Endothelial cell of umbilical vein (primary cell): ENCODE results near the gene DNAH9. TPM values are rescaled to one million over a fixed set of nuclear protein-coding genes. Genes with fewer than 3 reads are reported as not detected.

Experiments
- BruUV-seq: library from RNA; stranded (reverse); fragments of 400-500 nt; replicated peaks from 2 replicates; lab custom pipeline; 2021; lab: Mats Ljungman, UMichigan
- CTCF ChIA-PET: fragments of 300-600, 350-600 bp; sonication (Branson Sonifier 250); formaldehyde crosslinking; loops from one replicate; lab custom pipeline; 2021; ENCODE audit warnings: antibody characterized with exemption, inconsistent platforms; lab: Charles Lee
- POLR2A ChIA-PET: fragments of 300-600, 350-600 bp; sonication (Branson Sonifier 250); formaldehyde crosslinking; loops from one replicate; lab custom pipeline; 2021; ENCODE audit warnings: antibody characterized with exemption, inconsistent platforms; lab: Charles Lee
- DNase-seq: peaks from one replicate; pipeline ENCODE4 v3.0.0-alpha.2; 2011; ENCODE audit warnings: low read depth, low spot score
- FAIRE-seq: peaks from 2 replicates; lab custom pipeline; 2011; peaks lifted over from hg19 to GRCh38; lab: Jason Lieb, UNC
- H2AFZ ChIP-seq: 2 replicates; pipeline ENCODE4 v1.6.0; 2012; ENCODE audit warnings: low read depth, low read length, control low read depth, inconsistent platforms
- H3K27ac ChIP-seq: 2 replicates; pipeline ENCODE4 v1.5.1; 2011; ENCODE audit warnings: low read depth, mild to moderate bottlenecking, control low read depth, low read length, moderate library complexity; ENCODE audit not compliant: insufficient read depth
- H3K27me3 ChIP-seq, 2 experiments: 2 replicates each; pipeline versions ENCODE4 v1.6.0 to v1.6.1; 2011; ENCODE audit warnings: low read length in 2 of 2, mixed read lengths in 1 of 2; ENCODE audit not compliant: control insufficient read depth in 2 of 2, insufficient read depth in 2 of 2
- H3K36me3 ChIP-seq, 2 experiments: 2 replicates in 1 of 2; 3 replicates in 1 of 2; pipeline ENCODE4 v1.5.1; 2011; ENCODE audit warnings: low read length in 2 of 2, mild to moderate bottlenecking in 1 of 2, moderate library complexity in 1 of 2; ENCODE audit not compliant: control insufficient read depth in 2 of 2, insufficient read depth in 2 of 2; ENCODE audit errors: extremely low read depth in 1 of 2
- H3K4me1 ChIP-seq: 3 replicates; pipeline ENCODE4 v1.5.1; 2011; ENCODE audit warnings: mild to moderate bottlenecking, low read length; ENCODE audit not compliant: control insufficient read depth, insufficient read depth; ENCODE audit errors: extremely low read depth
- H3K4me2 ChIP-seq: 2 replicates; pipeline ENCODE4 v1.6.1; 2011; ENCODE audit warnings: low read length, control low read depth, mixed read lengths; ENCODE audit not compliant: insufficient read depth
- H3K4me3 ChIP-seq, 3 experiments: fragments of 200-600 bp in 1 of 3; sonication (generic), shearing (Covaris generic) in 1 of 3; replicated peaks in 1 of 3; 2 replicates each; pipeline ENCODE4 v1.5.1; 2011 to 2016; ENCODE audit warnings: control low read depth in 3 of 3, low read length in 3 of 3, mild to moderate bottlenecking in 2 of 3, inconsistent platforms in 1 of 3, low read depth in 1 of 3, moderate library complexity in 1 of 3; ENCODE audit not compliant: insufficient read depth in 1 of 3
- H3K79me2 ChIP-seq: 2 replicates; pipeline ENCODE4 v1.6.0; 2012; ENCODE audit warnings: low read length, inconsistent platforms; ENCODE audit not compliant: control insufficient read depth, insufficient read depth
- H3K9ac ChIP-seq: replicated peaks from 2 replicates; pipeline ENCODE3; 2011; ENCODE audit warnings: low read length, control low read depth; ENCODE audit not compliant: insufficient read depth; ENCODE audit errors: extremely low read depth
- H3K9me1 ChIP-seq: replicated peaks from 3 replicates; pipeline ENCODE4 v1.6.0; 2011; ENCODE audit warnings: mild to moderate bottlenecking, low read length; ENCODE audit not compliant: control insufficient read depth, insufficient read depth; ENCODE audit errors: extremely low read depth
- H3K9me3 ChIP-seq: replicated peaks from 2 replicates; pipeline ENCODE4 v1.5.1; 2012; ENCODE audit warnings: low read length, inconsistent platforms; ENCODE audit not compliant: control insufficient read depth, insufficient read depth
- H4K20me1 ChIP-seq: replicated peaks from 2 replicates; pipeline ENCODE3; 2011; ENCODE audit warnings: mild to moderate bottlenecking, low read length; ENCODE audit not compliant: control insufficient read depth, insufficient read depth; ENCODE audit errors: extremely low read depth
- CTCF ChIP-seq, 2 donors: IDR thresholded peaks; 1 replicate in 1 of 2; 2 replicates in 1 of 2; pipeline ENCODE4 v1.5.1; 2011; ENCODE audit warnings: low read length in 2 of 2, mild to moderate bottlenecking in 2 of 2, moderate library complexity in 2 of 2, control low read depth in 1 of 2, inconsistent platforms in 1 of 2, low read depth in 1 of 2; ENCODE audit not compliant: insufficient read depth in 1 of 2; ENCODE audit errors: extremely low read depth in 1 of 2
- EZH2 ChIP-seq: IDR thresholded peaks from 2 replicates; pipeline ENCODE4 v1.6.1; 2012; ENCODE audit warnings: borderline replicate concordance, low read depth, mild to moderate bottlenecking, moderate library complexity, low read length, inconsistent platforms; ENCODE audit not compliant: severe bottlenecking
- FOS ChIP-seq: IDR thresholded peaks from 2 replicates; pipeline ENCODE4 v1.6.1; 2011; ENCODE audit warnings: mild to moderate bottlenecking, low read length, moderate library complexity, borderline replicate concordance; ENCODE audit not compliant: insufficient read depth
- GATA2 ChIP-seq: IDR thresholded peaks from 2 replicates; pipeline ENCODE4 v1.7.0; 2011; ENCODE audit warnings: low read depth, mild to moderate bottlenecking, moderate library complexity, mixed read lengths, low read length; ENCODE audit not compliant: insufficient read length, insufficient read depth
- JUN ChIP-seq: IDR thresholded peaks from 2 replicates; pipeline ENCODE4 v1.6.1; 2011; ENCODE audit warnings: borderline replicate concordance, low read depth; ENCODE audit not compliant: insufficient read length, insufficient read depth
- MAX ChIP-seq: IDR thresholded peaks from 2 replicates; pipeline ENCODE4 v1.6.1; 2011; ENCODE audit not compliant: insufficient read depth, insufficient read length
- MYC ChIP-seq: IDR thresholded peaks from one replicate; pipeline ENCODE4 v1.6.1; 2011; ENCODE audit warnings: mild to moderate bottlenecking, low read depth, low read length
- POLR2A ChIP-seq: IDR thresholded peaks from 2 replicates; pipeline ENCODE4 v1.6.1; 2012; ENCODE audit warnings: low read depth, mild to moderate bottlenecking, control low read depth, low read length
- POLR2AphosphoS5 ChIP-seq: IDR thresholded peaks from 2 replicates; pipeline ENCODE4 v1.6.1; 2012; ENCODE audit warnings: low read depth, mild to moderate bottlenecking, control low read depth, low read length, moderate library complexity; ENCODE audit not compliant: insufficient read depth
- dilution Hi-C: fragments of 300-500 bp; cut with MboI; formaldehyde crosslinking; loops from one replicate; pipeline ENCODE4 v1.15.0; 2019; ENCODE audit warnings: low sequenced_read_pairs; ENCODE audit not compliant: extremely low pct_ligation_motif_present
- intact Hi-C: fragments of 100-400 bp; cut with micrococcal nuclease; formaldehyde crosslinking; loops from one replicate; pipeline ENCODE4 v1.10.0; 2022
- polyA plus RNA-seq, 4 experiments: library from polyadenylated mRNA; depleted of rRNA in 3 of 4; stranded (reverse) in 3 of 4; unstranded in 1 of 4; fragments of >200 nt; gene quantifications; 2 replicates each; pipeline versions ENCODE4 v1.2.1 to v1.2.3, GENCODE V29; 2011 to 2012; ENCODE audit warnings: missing spikeins in 1 of 4
- total RNA-seq: library from RNA; stranded (reverse); gene quantifications from 2 replicates; pipeline ENCODE4 v1.2.3, GENCODE V29; 2021

DNAH9 gene
- total and polyA plus RNA-seq, 2 donors (not counting 3 experiments of a cell fraction or from before 2014, with no cell fraction given): not detected

GRCh38 chr17:11990363-11990983 lies 392.2 kb downstream of the DNAH9 start:
- H3K79me2 ChIP-seq: no peaks in the 10 kb centered on the region
- dilution Hi-C loops (no loop called here), intact Hi-C loops (no loop called here)
- no peak overlapping the region for H3K9ac ChIP-seq
- H3K4me1 ChIP-seq: no peaks in the 10 kb centered on the region
- POLR2A ChIA-PET: no interaction called here
- no peaks in the 10 kb centered on the region for H3K27me3 ChIP-seq
- DNase-seq (no peak), FAIRE-seq (no peak)
- CTCF ChIA-PET: interaction anchor here (1.7 to 2.5 kb wide), 4 partner anchors 10 to 1344 kb away, joined by 6 to 12 read pairs (median 7); no protein-coding TSS in a partner anchor
- no peak overlapping the region for H3K4me3 ChIP-seq
- H3K27ac ChIP-seq: no peak overlapping the region
- no peaks in the 10 kb centered on the region for H4K20me1 ChIP-seq
- H3K36me3 ChIP-seq: peaks cover 0 to 6% of the 10 kb centered on the region in 2 experiments
- no peaks in the 10 kb centered on the region for H3K9me3 ChIP-seq
- no peak overlapping the region for H2AFZ ChIP-seq
- no TSS peak for BruUV-seq
- H3K4me2 ChIP-seq: no peak overlapping the region
- no peaks in the 10 kb centered on the region for H3K9me1 ChIP-seq
- TF ChIP-seq MYC (no peak), POLR2A (no peak), JUN (no peak), MAX (no peak), EZH2 (no peak), GATA2 (no peak), FOS (no peak), CTCF (IDR thresholded peaks at IDR 0.05; ENCODE audit: extremely low read depth in 1 of 2, insufficient read depth in 1 of 2, low read depth in 1 of 2, low read length in 2 of 2) (no peak), POLR2AphosphoS5 (no peak)
